ENCODE results near the gene GPD1L.
A peak's percentile ranks its signal among the peaks of the same experiment; 100 is the strongest.

Gene GPD1L

DNA sequence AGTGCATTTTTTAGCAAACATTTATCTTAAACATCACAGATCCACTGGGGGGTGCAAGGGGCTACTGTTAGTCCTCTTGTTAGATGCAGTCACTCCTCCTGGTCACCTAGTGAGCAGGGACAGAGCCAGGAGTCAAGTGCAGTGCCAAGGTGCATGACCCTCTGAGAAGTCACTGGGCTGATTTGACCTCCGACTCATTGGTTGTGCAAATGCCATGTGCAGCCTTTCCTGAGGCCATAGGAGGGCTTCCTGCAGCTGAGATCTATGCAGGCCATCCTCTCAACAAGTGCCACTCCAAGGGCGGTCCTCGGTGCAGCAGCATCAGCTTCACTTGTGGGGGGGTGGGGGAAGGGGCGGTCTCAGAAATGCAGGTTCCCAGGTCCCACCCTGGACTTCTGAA, 60.2 kb downstream of the GPD1L start:
- DNase-seq (ENCODE audit: low spot score), result no peak
- in situ Hi-C loops (cut with MboI; ENCODE audit: low sequenced_read_pairs, unreplicated experiment), result no loop called here
- no peak for TF ChIP-seq CTCF (IDR thresholded peaks at IDR 0.05; ENCODE audit: borderline replicate concordance, control extremely low read depth, extremely low read depth, insufficient read depth, missing control alignments)

GRCh38 chr3:32172420-32172819, 66.0 kb downstream of the GPD1L start:
- in situ Hi-C loops (cut with MboI; ENCODE audit: low sequenced_read_pairs, unreplicated experiment), result no loop called here
- no peak for TF ChIP-seq CTCF (IDR thresholded peaks at IDR 0.05; ENCODE audit: borderline replicate concordance, control extremely low read depth, extremely low read depth, insufficient read depth, missing control alignments)
- no peak for DNase-seq (ENCODE audit: low spot score)

GRCh38 chr3:32175607-32176197, 69.3 kb downstream of the GPD1L start:
- TF ChIP-seq CTCF (IDR thresholded peaks at IDR 0.05; ENCODE audit: borderline replicate concordance, control extremely low read depth, extremely low read depth, insufficient read depth, missing control alignments), result peak; percentile 35
- in situ Hi-C loops (cut with MboI; ENCODE audit: low sequenced_read_pairs, unreplicated experiment), result no loop called here
- peak; percentile 63 for DNase-seq (ENCODE audit: low spot score)

- peak; percentile 68 for TF ChIP-seq CTCF (IDR thresholded peaks at IDR 0.05; ENCODE audit: borderline replicate concordance, control extremely low read depth, extremely low read depth, insufficient read depth, missing control alignments)
- DNase-seq (ENCODE audit: low spot score), result peak; percentile 52
- in situ Hi-C loops (cut with MboI; ENCODE audit: low sequenced_read_pairs, unreplicated experiment), result no loop called here
These were observed 70.7 kb downstream of the GPD1L start for GRCh38 chr3:32176989-32177701.

DNA sequence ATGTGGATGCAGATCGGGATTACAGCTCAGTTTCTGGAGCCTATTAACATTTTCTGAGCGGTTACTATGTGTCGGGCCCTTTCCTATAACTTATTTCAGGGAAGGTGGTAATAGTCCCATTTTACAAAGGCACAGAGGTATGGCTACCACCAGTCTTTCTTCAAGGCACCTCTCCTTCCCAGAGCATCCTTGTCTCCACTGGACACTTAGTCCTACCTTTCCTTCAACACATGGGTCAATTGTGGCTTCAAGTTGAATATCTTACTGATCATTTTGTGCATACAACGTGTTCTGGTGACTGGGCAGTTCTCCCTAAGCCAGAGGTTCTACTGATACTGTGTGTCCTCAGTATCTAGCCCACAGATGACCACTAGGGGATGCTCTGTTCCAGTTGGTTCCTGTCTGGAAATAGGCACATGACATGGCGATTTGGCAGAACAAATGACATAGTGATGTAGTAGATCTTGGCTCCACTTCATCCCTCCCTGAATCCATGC, 71.3 kb downstream of the GPD1L start:
- DNase-seq (ENCODE audit: low spot score), result no peak
- in situ Hi-C loops (cut with MboI; ENCODE audit: low sequenced_read_pairs, unreplicated experiment), result no loop called here
- TF ChIP-seq CTCF (IDR thresholded peaks at IDR 0.05; ENCODE audit: borderline replicate concordance, control extremely low read depth, extremely low read depth, insufficient read depth, missing control alignments), result peak; percentile 62

GRCh38 chr3:32180141-32180784, 73.8 kb downstream of the GPD1L start:
- in situ Hi-C loops (cut with MboI; ENCODE audit: low sequenced_read_pairs, unreplicated experiment), result no loop called here
- TF ChIP-seq CTCF (IDR thresholded peaks at IDR 0.05; ENCODE audit: borderline replicate concordance, control extremely low read depth, extremely low read depth, insufficient read depth, missing control alignments), result no peak
- DNase-seq (ENCODE audit: low spot score), result no peak

Data from GM13976 (cell line).